Endothelial cell of umbilical vein (primary cell): Measurements from ENCODE around the gene MTPN.

Experiments used
- EZH2 ChIP-seq: IDR thresholded peaks from 2 replicates; pipeline ENCODE4 v1.6.1; 2012; ENCODE audit warnings: borderline replicate concordance, low read depth, mild to moderate bottlenecking, moderate library complexity, low read length, inconsistent platforms; ENCODE audit not compliant: severe bottlenecking
- FOS ChIP-seq: IDR thresholded peaks from 2 replicates; pipeline ENCODE4 v1.6.1; 2011; ENCODE audit warnings: mild to moderate bottlenecking, low read length, moderate library complexity, borderline replicate concordance; ENCODE audit not compliant: insufficient read depth
- JUN ChIP-seq: IDR thresholded peaks from 2 replicates; pipeline ENCODE4 v1.6.1; 2011; ENCODE audit warnings: borderline replicate concordance, low read depth; ENCODE audit not compliant: insufficient read length, insufficient read depth
- MYC ChIP-seq: IDR thresholded peaks from one replicate; pipeline ENCODE4 v1.6.1; 2011; ENCODE audit warnings: mild to moderate bottlenecking, low read depth, low read length
- POLR2A ChIP-seq: IDR thresholded peaks from 2 replicates; pipeline ENCODE4 v1.6.1; 2012; ENCODE audit warnings: low read depth, mild to moderate bottlenecking, control low read depth, low read length
- POLR2AphosphoS5 ChIP-seq: IDR thresholded peaks from 2 replicates; pipeline ENCODE4 v1.6.1; 2012; ENCODE audit warnings: low read depth, mild to moderate bottlenecking, control low read depth, low read length, moderate library complexity; ENCODE audit not compliant: insufficient read depth
- TF ChIP-seq, protein P1 (sequence below), 2 donors: IDR thresholded peaks; 1 replicate in 1 of 2; 2 replicates in 1 of 2; pipeline ENCODE4 v1.5.1; 2011; ENCODE audit warnings: low read length in 2 of 2, mild to moderate bottlenecking in 2 of 2, moderate library complexity in 2 of 2, control low read depth in 1 of 2, inconsistent platforms in 1 of 2, low read depth in 1 of 2; ENCODE audit not compliant: insufficient read depth in 1 of 2; ENCODE audit errors: extremely low read depth in 1 of 2
- TF ChIP-seq, protein P2 (sequence below): IDR thresholded peaks from 2 replicates; pipeline ENCODE4 v1.6.1; 2011; ENCODE audit not compliant: insufficient read depth, insufficient read length

DNA sequence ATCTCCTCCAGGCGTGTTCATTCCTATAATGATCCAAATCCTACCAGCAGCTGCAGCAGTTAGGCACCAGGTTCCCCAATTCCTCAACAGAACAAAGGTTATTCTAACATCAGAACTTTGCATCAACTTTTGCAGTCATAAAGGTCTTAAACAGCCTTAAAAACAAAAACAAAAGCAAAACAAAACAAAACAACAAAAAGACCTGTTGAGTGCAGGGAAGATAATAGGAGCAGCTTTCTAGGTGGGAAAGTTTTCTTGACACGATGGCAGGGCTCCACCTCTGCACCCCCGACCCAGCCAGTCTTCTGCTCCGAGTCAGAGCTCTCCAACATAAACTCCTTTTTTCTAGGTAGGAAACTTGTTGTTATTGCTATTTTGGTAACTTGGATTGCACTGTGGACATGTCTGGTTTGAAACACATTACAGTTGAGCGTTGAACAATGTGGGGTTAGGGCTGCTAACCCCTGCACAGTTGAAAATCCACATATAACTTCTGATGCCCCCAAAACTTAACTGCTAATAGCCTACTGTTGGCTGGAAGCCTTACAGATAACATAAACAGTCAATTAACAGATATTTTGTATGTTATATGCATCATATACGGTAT is 77.6 kb downstream of the MTPN start:
- TF ChIP-seq, protein P1, sequence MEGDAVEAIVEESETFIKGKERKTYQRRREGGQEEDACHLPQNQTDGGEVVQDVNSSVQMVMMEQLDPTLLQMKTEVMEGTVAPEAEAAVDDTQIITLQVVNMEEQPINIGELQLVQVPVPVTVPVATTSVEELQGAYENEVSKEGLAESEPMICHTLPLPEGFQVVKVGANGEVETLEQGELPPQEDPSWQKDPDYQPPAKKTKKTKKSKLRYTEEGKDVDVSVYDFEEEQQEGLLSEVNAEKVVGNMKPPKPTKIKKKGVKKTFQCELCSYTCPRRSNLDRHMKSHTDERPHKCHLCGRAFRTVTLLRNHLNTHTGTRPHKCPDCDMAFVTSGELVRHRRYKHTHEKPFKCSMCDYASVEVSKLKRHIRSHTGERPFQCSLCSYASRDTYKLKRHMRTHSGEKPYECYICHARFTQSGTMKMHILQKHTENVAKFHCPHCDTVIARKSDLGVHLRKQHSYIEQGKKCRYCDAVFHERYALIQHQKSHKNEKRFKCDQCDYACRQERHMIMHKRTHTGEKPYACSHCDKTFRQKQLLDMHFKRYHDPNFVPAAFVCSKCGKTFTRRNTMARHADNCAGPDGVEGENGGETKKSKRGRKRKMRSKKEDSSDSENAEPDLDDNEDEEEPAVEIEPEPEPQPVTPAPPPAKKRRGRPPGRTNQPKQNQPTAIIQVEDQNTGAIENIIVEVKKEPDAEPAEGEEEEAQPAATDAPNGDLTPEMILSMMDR (IDR thresholded peaks at IDR 0.05; ENCODE audit: extremely low read depth in 1 of 2, insufficient read depth in 1 of 2, low read depth in 1 of 2, low read length in 2 of 2) = no peak
- TF ChIP-seq POLR2A (no peak), EZH2 (no peak), POLR2AphosphoS5 (no peak), JUN (no peak), FOS (no peak), MYC (no peak)
- TF ChIP-seq, protein P2, sequence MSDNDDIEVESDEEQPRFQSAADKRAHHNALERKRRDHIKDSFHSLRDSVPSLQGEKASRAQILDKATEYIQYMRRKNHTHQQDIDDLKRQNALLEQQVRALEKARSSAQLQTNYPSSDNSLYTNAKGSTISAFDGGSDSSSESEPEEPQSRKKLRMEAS = no peak
